Measurements from ENCODE around the gene BBS4.

GRCh38 chr15:72735111-72735510 lies 49.1 kb downstream of the BBS4 start:
- TF ChIP-seq CTCF (conservative IDR thresholded peaks at IDR 0.05) (no peak), EZH2 (IDR thresholded peaks at IDR 0.05; ENCODE audit: low read depth) (no peak)

Data from PC-9 (cell line).